ENCODE measurements around the gene STMN3. TPM values are rescaled to one million over a fixed set of nuclear protein-coding genes. Genes with fewer than 3 reads are reported as not detected.
"Not testable (repeated sequence)": the region's sequence is repeated elsewhere in the genome, so short reads cannot be mapped to it uniquely, and the experiment has no call there.

Gene STMN3
- total and polyA plus RNA-seq, 2 donors: 17.7 to 44.7 TPM

- no peaks in the 10 kb centered on the region for H3K4me1 ChIP-seq (ENCODE audit: insufficient read depth)
- no peak overlapping the region for H3K27ac ChIP-seq (ENCODE audit: low read depth)
- no peak overlapping the region for H3K4me3 ChIP-seq (ENCODE audit: low read depth, low read length)
- no peaks in the 10 kb centered on the region for H3K36me3 ChIP-seq (ENCODE audit: insufficient read depth)
- WGBS: 83% methylated on average over 13 of the region's 13 CpGs
- DNase-seq (ENCODE audit: extremely low spot score): no peak
Observed at GRCh38 chr20:63678071-63678470, 24.8 kb upstream of the STMN3 start.

GRCh38 chr20:63675681-63676368 lies 22.6 kb upstream of the STMN3 start:
- no peaks in the 10 kb centered on the region for H3K4me1 ChIP-seq (ENCODE audit: insufficient read depth)
- no peak for DNase-seq (ENCODE audit: extremely low spot score)
- H3K36me3 ChIP-seq (ENCODE audit: insufficient read depth): no peaks in the 10 kb centered on the region
- no peak overlapping the region for H3K4me3 ChIP-seq (ENCODE audit: low read depth, low read length)
- H3K27ac ChIP-seq (ENCODE audit: low read depth): no peak overlapping the region
- WGBS: 95% methylated on average over 20 of the region's 20 CpGs

- Histone ChIP-seq H3K36me3 (ENCODE audit: insufficient read depth) (no peaks in the 10 kb centered on the region), H3K4me1 (ENCODE audit: insufficient read depth) (no peaks in the 10 kb centered on the region), H3K4me3 (ENCODE audit: low read depth, low read length) (no peak overlapping the region), H3K27ac (ENCODE audit: low read depth) (no peak overlapping the region)
- DNase-seq (ENCODE audit: extremely low spot score): no peak
- 89% methylated on average over 14 of the region's 14 CpGs for WGBS
Observed at GRCh38 chr20:63673951-63674350, 20.7 kb upstream of the STMN3 start.

GRCh38 chr20:63672666-63673065 lies 19.4 kb upstream of the STMN3 start:
- Histone ChIP-seq H3K36me3 (ENCODE audit: insufficient read depth) (no peaks in the 10 kb centered on the region), H3K4me1 (ENCODE audit: insufficient read depth) (no peaks in the 10 kb centered on the region), H3K4me3 (ENCODE audit: low read depth, low read length) (no peak overlapping the region), H3K27ac (ENCODE audit: low read depth) (no peak overlapping the region)
- no peak for DNase-seq (ENCODE audit: extremely low spot score)
- 91% methylated on average over 10 of the region's 10 CpGs for WGBS

GRCh38 chr20:63671695-63672094 lies 18.5 kb upstream of the STMN3 start:
- H3K4me3 ChIP-seq (ENCODE audit: low read depth, low read length); H3K27ac ChIP-seq (ENCODE audit: low read depth); H3K4me1 ChIP-seq (ENCODE audit: insufficient read depth); DNase-seq (ENCODE audit: extremely low spot score); H3K36me3 ChIP-seq (ENCODE audit: insufficient read depth): not testable (repeated sequence)
- WGBS: 91% methylated on average over 12 of the region's 12 CpGs

GRCh38 chr20:63668351-63668750 lies 15.1 kb upstream of the STMN3 start:
- no peaks in the 10 kb centered on the region for H3K36me3 ChIP-seq (ENCODE audit: insufficient read depth)
- DNase-seq (ENCODE audit: extremely low spot score): no peak
- no peaks in the 10 kb centered on the region for H3K4me1 ChIP-seq (ENCODE audit: insufficient read depth)
- no peak overlapping the region for H3K4me3 ChIP-seq (ENCODE audit: low read depth, low read length)
- H3K27ac ChIP-seq (ENCODE audit: low read depth): no peak overlapping the region
- WGBS: 91% methylated on average over 11 of the region's 11 CpGs

GRCh38 chr20:63667858-63668257 lies 14.6 kb upstream of the STMN3 start:
- DNase-seq (ENCODE audit: extremely low spot score): no peak
- no peak overlapping the region for H3K4me3 ChIP-seq (ENCODE audit: low read depth, low read length)
- no peak overlapping the region for H3K27ac ChIP-seq (ENCODE audit: low read depth)
- 91% methylated on average over 16 of the region's 16 CpGs for WGBS
- no peaks in the 10 kb centered on the region for H3K36me3 ChIP-seq (ENCODE audit: insufficient read depth)
- H3K4me1 ChIP-seq (ENCODE audit: insufficient read depth): no peaks in the 10 kb centered on the region

- Histone ChIP-seq H3K27ac (ENCODE audit: low read depth) (no peak overlapping the region), H3K36me3 (ENCODE audit: insufficient read depth) (no peaks in the 10 kb centered on the region), H3K4me3 (ENCODE audit: low read depth, low read length) (no peak overlapping the region), H3K4me1 (ENCODE audit: insufficient read depth) (no peaks in the 10 kb centered on the region)
- 94% methylated on average over 14 of the region's 14 CpGs for WGBS
- no peak for DNase-seq (ENCODE audit: extremely low spot score)
Observed at GRCh38 chr20:63665708-63666107, 12.5 kb upstream of the STMN3 start.

GRCh38 chr20:63664861-63665594 lies 11.8 kb upstream of the STMN3 start:
- 68% methylated on average over 18 of the region's 18 CpGs for WGBS

GRCh38 chr20:63664143-63664851 lies 11.1 kb upstream of the STMN3 start:
- H3K4me3 ChIP-seq (ENCODE audit: low read depth, low read length): no peak overlapping the region
- WGBS: 92% methylated on average over 22 of the region's 22 CpGs
- H3K27ac ChIP-seq (ENCODE audit: low read depth): no peak overlapping the region
- no peak for DNase-seq (ENCODE audit: extremely low spot score)
- no peaks in the 10 kb centered on the region for H3K36me3 ChIP-seq (ENCODE audit: insufficient read depth)
- no peaks in the 10 kb centered on the region for H3K4me1 ChIP-seq (ENCODE audit: insufficient read depth)

More at GRCh38 chr20:63664861-63665594, 11.8 kb upstream of the STMN3 start:
- H3K4me3 ChIP-seq (ENCODE audit: low read depth, low read length): no peak overlapping the region
- no peak for DNase-seq (ENCODE audit: extremely low spot score)
- H3K4me1 ChIP-seq (ENCODE audit: insufficient read depth): no peaks in the 10 kb centered on the region
- no peak overlapping the region for H3K27ac ChIP-seq (ENCODE audit: low read depth)
- no peaks in the 10 kb centered on the region for H3K36me3 ChIP-seq (ENCODE audit: insufficient read depth)

GRCh38 chr20:63663332-63664066 lies 10.3 kb upstream of the STMN3 start:
- 92% methylated on average over 26 of the region's 26 CpGs for WGBS
- Histone ChIP-seq H3K4me1 (ENCODE audit: insufficient read depth) (no peaks in the 10 kb centered on the region), H3K36me3 (ENCODE audit: insufficient read depth) (no peaks in the 10 kb centered on the region), H3K4me3 (ENCODE audit: low read depth, low read length) (no peak overlapping the region), H3K27ac (ENCODE audit: low read depth) (no peak overlapping the region)
- no peak for DNase-seq (ENCODE audit: extremely low spot score)

- Histone ChIP-seq H3K4me1 (ENCODE audit: insufficient read depth) (no peaks in the 10 kb centered on the region), H3K4me3 (ENCODE audit: low read depth, low read length) (no peak overlapping the region), H3K27ac (ENCODE audit: low read depth) (no peak overlapping the region), H3K36me3 (ENCODE audit: insufficient read depth) (no peaks in the 10 kb centered on the region)
- no peak for DNase-seq (ENCODE audit: extremely low spot score)
- 93% methylated on average over 9 of the region's 9 CpGs for WGBS
Observed at GRCh38 chr20:63662813-63663189, 9.6 kb upstream of the STMN3 start.

GRCh38 chr20:63661959-63662812 lies 9.0 kb upstream of the STMN3 start:
- no peak for DNase-seq (ENCODE audit: extremely low spot score)
- no peak overlapping the region for H3K27ac ChIP-seq (ENCODE audit: low read depth)
- 90% methylated on average over 33 of the region's 33 CpGs for WGBS
- H3K4me3 ChIP-seq (ENCODE audit: low read depth, low read length): no peak overlapping the region
- H3K36me3 ChIP-seq (ENCODE audit: insufficient read depth): no peaks in the 10 kb centered on the region
- H3K4me1 ChIP-seq (ENCODE audit: insufficient read depth): peaks cover 2% of the 10 kb centered on the region
